HepG2 (cell line): ENCODE data around the gene CBL. TPM values are rescaled to one million over a fixed set of nuclear protein-coding genes. Genes with fewer than 3 reads are reported as not detected.

Source experiments
- ATAC-seq: fragments of 200-7000 bp; cut with Tn5 transposase; 3 replicates; pipeline ENCODE4 v1.9.1; 2020; ENCODE audit warnings: mild to moderate bottlenecking, moderate library complexity
- BruUV-seq: library from RNA; stranded (reverse); fragments of 400-500 nt; replicated peaks from 2 replicates; lab custom pipeline; 2021; lab: Mats Ljungman, UMichigan
- CTCF ChIA-PET: fragments of 300-600 bp; formaldehyde crosslinking; extraction: SDS; loops from one replicate; lab custom pipeline; 2021; ENCODE audit warnings: low total read pairs, inconsistent platforms, low intra/inter-chr PET ratio; lab: Yijun Ruan, JAX
- POLR2A ChIA-PET: fragments of 350-600 bp; sonication (Branson Sonifier 250); formaldehyde crosslinking; loops from one replicate; lab custom pipeline; 2020; ENCODE audit warnings: antibody characterized with exemption, inconsistent platforms; lab: Yijun Ruan, JAX
- DNase-seq: peaks from one replicate; pipeline ENCODE4 v3.0.0-alpha.2; 2015; ENCODE audit warnings: low spot score
- FAIRE-seq: peaks from 3 replicates; lab custom pipeline; 2011; peaks lifted over from hg19 to GRCh38; lab: Jason Lieb, UNC
- H2AFZ ChIP-seq: one replicate; pipeline ENCODE4 v1.6.1; 2011; ENCODE audit warnings: low read length, inconsistent platforms
- H3K27ac ChIP-seq: fragments of 300-600 bp; 3 replicates; pipeline ENCODE4 v1.8.0; 2011; ENCODE audit warnings: mixed run types, mild to moderate bottlenecking, mixed read lengths, low read length, inconsistent platforms; ENCODE audit not compliant: insufficient read depth; ENCODE audit errors: extremely low read length
- H3K27me3 ChIP-seq, 2 experiments: fragments of 200-600 bp in 1 of 2; 2 replicates in 1 of 2; 3 replicates in 1 of 2; pipeline versions ENCODE4 v1.6.0 to v1.8.0; 2011; ENCODE audit warnings: low read length in 2 of 2, mild to moderate bottlenecking in 2 of 2, moderate library complexity in 2 of 2, inconsistent platforms in 1 of 2; ENCODE audit not compliant: insufficient read depth in 2 of 2, control insufficient read depth in 1 of 2
- H3K36me3 ChIP-seq, 2 experiments: fragments of 200-600 bp in 1 of 2; replicated peaks in 1 of 2; 2 replicates in 1 of 2; 3 replicates in 1 of 2; pipeline versions ENCODE4 v1.5.1 to v1.8.0; 2011; ENCODE audit warnings: low read length in 2 of 2, inconsistent platforms in 1 of 2; ENCODE audit not compliant: insufficient read depth in 2 of 2, control insufficient read depth in 1 of 2
- H3K4me1 ChIP-seq: 2 replicates; pipeline ENCODE4 v1.5.1; 2012; ENCODE audit warnings: low read length, inconsistent platforms; ENCODE audit not compliant: insufficient read depth
- H3K4me2 ChIP-seq: 2 replicates; pipeline ENCODE4 v1.6.0; 2011; ENCODE audit warnings: low read depth, low read length, inconsistent platforms
- H3K4me3 ChIP-seq, 3 experiments: fragments of 200-600 bp in 1 of 3; sonication (generic), shearing (Covaris generic) in 1 of 3; replicated peaks in 1 of 3; 2 replicates each; pipeline ENCODE4 v1.5.1; 2011 to 2016; ENCODE audit warnings: low read length in 3 of 3, inconsistent platforms in 2 of 3, low read depth in 2 of 3, mild to moderate bottlenecking in 2 of 3, control low read depth in 1 of 3, mixed read lengths in 1 of 3; ENCODE audit not compliant: insufficient read depth in 1 of 3
- H3K79me2 ChIP-seq: one replicate; pipeline ENCODE4 v1.6.1; 2011; ENCODE audit warnings: low read length, inconsistent platforms; ENCODE audit not compliant: insufficient read depth
- H3K9ac ChIP-seq: 2 replicates; pipeline ENCODE4 v1.6.0; 2011; ENCODE audit warnings: mild to moderate bottlenecking, low read depth, low read length, inconsistent platforms; ENCODE audit not compliant: insufficient read depth
- H3K9me3 ChIP-seq: 2 replicates; pipeline ENCODE4 v1.5.1; 2012; ENCODE audit warnings: mild to moderate bottlenecking, low read length
- H4K20me1 ChIP-seq: 2 replicates; pipeline ENCODE4 v1.6.0; 2011; ENCODE audit warnings: inconsistent platforms, mild to moderate bottlenecking, low read length, moderate library complexity; ENCODE audit not compliant: insufficient read depth
- ARID4A ChIP-seq: sonication (generic); formaldehyde crosslinking; IDR thresholded peaks from 2 replicates; pipeline ENCODE4 v1.5.0; 2020; ENCODE audit warnings: mild to moderate bottlenecking, missing genetic modification reagents, borderline replicate concordance
- CBX1 ChIP-seq: IDR thresholded peaks from one replicate; pipeline ENCODE4 v1.6.1; 2016; ENCODE audit warnings: antibody characterized with exemption, low read depth
- ERF ChIP-seq: IDR thresholded peaks from 2 replicates; pipeline ENCODE4 v1.6.1; 2018; ENCODE audit warnings: missing biosample characterization, missing genetic modification reagents
- ETV6 ChIP-seq: sonication (generic); formaldehyde crosslinking; conservative IDR thresholded peaks from 2 replicates; pipeline ENCODE4 v1.4.0; 2020; ENCODE audit warnings: missing genetic modification reagents
- FLYWCH1 ChIP-seq: sonication (generic); formaldehyde crosslinking; IDR thresholded peaks from 2 replicates; pipeline ENCODE4 v1.8.1; 2023; ENCODE audit warnings: mild to moderate bottlenecking, missing genetic modification reagents
- POLR2AphosphoS5 ChIP-seq: IDR thresholded peaks from 2 replicates; pipeline ENCODE4 v1.6.1; 2012; ENCODE audit warnings: low read depth, low read length
- TBL1XR1 ChIP-seq: fragments of 150-350 bp; IDR thresholded peaks from 2 replicates; pipeline ENCODE4 v1.6.1; 2014; ENCODE audit warnings: borderline replicate concordance, low read length; ENCODE audit not compliant: partially characterized antibody
- THAP9 ChIP-seq: sonication (generic); formaldehyde crosslinking; IDR thresholded peaks from 2 replicates; pipeline ENCODE4; 2020; ENCODE audit warnings: missing genetic modification reagents, mild to moderate bottlenecking, borderline replicate concordance
- TOE1 ChIP-seq: sonication (generic); formaldehyde crosslinking; IDR thresholded peaks from 2 replicates; pipeline ENCODE4 v1.4.0; 2020; ENCODE audit warnings: mild to moderate bottlenecking, missing genetic modification reagents
- ZGPAT ChIP-seq: IDR thresholded peaks from 2 replicates; pipeline ENCODE4 v1.6.1; 2016; ENCODE audit warnings: mild to moderate bottlenecking
- ZNF124 ChIP-seq: sonication (generic); formaldehyde crosslinking; IDR thresholded peaks from 2 replicates; pipeline ENCODE4 v1.4.0; 2020; ENCODE audit warnings: missing genetic modification reagents
- ZNF549 ChIP-seq: sonication (generic); formaldehyde crosslinking; IDR thresholded peaks from 2 replicates; pipeline ENCODE4 v1.5.0; 2020; ENCODE audit warnings: missing genetic modification reagents
- ZNF616 ChIP-seq: sonication (generic); formaldehyde crosslinking; IDR thresholded peaks from 2 replicates; pipeline ENCODE4 v1.5.0; 2020; ENCODE audit warnings: low read depth, mild to moderate bottlenecking, missing genetic modification reagents
- ZNF788 ChIP-seq: sonication (generic); formaldehyde crosslinking; IDR thresholded peaks from 2 replicates; pipeline ENCODE4 v1.5.0; 2020; ENCODE audit warnings: mild to moderate bottlenecking, missing genetic modification reagents, borderline replicate concordance
- ZNF878 ChIP-seq: sonication (generic); formaldehyde crosslinking; IDR thresholded peaks from 2 replicates; pipeline ENCODE4 v1.8.1; 2023; ENCODE audit warnings: mild to moderate bottlenecking, missing genetic modification reagents, moderate library complexity
- ZSCAN25 ChIP-seq: sonication (generic); formaldehyde crosslinking; IDR thresholded peaks from 2 replicates; pipeline ENCODE4 v1.8.0; 2022; ENCODE audit warnings: mild to moderate bottlenecking, missing genetic modification reagents
- WGBS: methylation state at CpG from one replicate; pipeline ENCODE4 v1.1.6; 2017; ENCODE audit warnings: low lambda C conversion rate; 5-methylcytosine and 5-hydroxymethylcytosine counted together
- in situ Hi-C: cut with HindIII; loops from 2 replicates; pipeline ENCODE4 v1.10.0; 2017; ENCODE audit warnings: low pct_unique_long_range_greater_than_20kb; ENCODE audit not compliant: extremely low pct_ligation_motif_present
- intact Hi-C: fragments of 100-400 bp; cut with micrococcal nuclease; formaldehyde crosslinking; loops from one replicate; pipeline ENCODE4 v1.10.0; 2022; ENCODE audit not compliant: unreplicated experiment
- polyA plus RNA-seq, 8 experiments: library from polyadenylated mRNA; depleted of rRNA in 3 of 8; stranded (reverse) in 7 of 8; unstranded in 1 of 8; fragments of >200 nt; fragmentation: Illumina TruSeq in 4 of 8; extraction: Trizol in 4 of 8; gene quantifications; 2 replicates each; pipeline versions ENCODE4 v1.2.1 to v1.2.3, GENCODE V29; 2011 to 2016; ENCODE audit warnings: low read depth in 4 of 8, missing spikeins in 1 of 8, mixed read lengths in 1 of 8; ENCODE audit not compliant: insufficient read depth in 1 of 8
- total RNA-seq, 5 experiments: library from RNA; depleted of rRNA; stranded (reverse); fragments of >200 nt; fragmentation: Illumina TruSeq; extraction: Trizol; gene quantifications; 2 replicates each; pipeline ENCODE4 v1.2.3, GENCODE V29; 2016; ENCODE audit warnings: low read depth in 1 of 5

The CBL gene
- total and polyA plus RNA-seq, 2 of the 13 experiments (the other 11 are each of a cell fraction or from before 2014, with no cell fraction given) = 6.6 to 7.4 TPM

- TF ChIP-seq ARID4A = no peak
Measured at GRCh38 chr11:119251114-119251513, 45.0 kb downstream of the CBL start (continued).

- POLR2A ChIA-PET = no interaction called here
- ATAC-seq = no peak
- no peak overlapping the region for H3K27ac ChIP-seq
- DNase-seq = no peak
- H3K4me1 ChIP-seq = no peaks in the 10 kb centered on the region
- in situ Hi-C loops = no loop called here
- H3K9ac ChIP-seq = no peak overlapping the region
- H3K79me2 ChIP-seq = no peaks in the 10 kb centered on the region
- CTCF ChIA-PET = no interaction called here
- WGBS = 93% methylated on average over 5 of the region's 5 CpGs
- no peaks in the 10 kb centered on the region for H3K36me3 ChIP-seq
- no peak for FAIRE-seq
- TF ChIP-seq ZNF788 (CRISPR knock-in tag) = no peak
- no peak for TF ChIP-seq TBL1XR1
- no peak for TF ChIP-seq CBX1
- no peak for TF ChIP-seq POLR2AphosphoS5
- TF ChIP-seq ERF = no peak
- no peak for TF ChIP-seq TOE1
- TF ChIP-seq ZNF878 = no peak
- TF ChIP-seq ZNF616 = no peak
- no peak for TF ChIP-seq ZNF124
- TF ChIP-seq ZSCAN25 (CRISPR knock-in tag) = no peak
- no peak for TF ChIP-seq FLYWCH1 (CRISPR knock-in tag)
- no peak for TF ChIP-seq ZGPAT (CRISPR knock-in tag)
- no peak for TF ChIP-seq THAP9 (CRISPR knock-in tag)
- TF ChIP-seq ETV6 (CRISPR knock-in tag) = no peak
- no peak for TF ChIP-seq ZNF549 (CRISPR knock-in tag)
- TF ChIP-seq, all 625 proteins: peak for 0
- H3K4me3 ChIP-seq = no peak overlapping the region
- H4K20me1 ChIP-seq = no peaks in the 10 kb centered on the region
- no peaks in the 10 kb centered on the region for H3K27me3 ChIP-seq
- no TSS peak for BruUV-seq
- no peaks in the 10 kb centered on the region for H3K9me3 ChIP-seq
- H2AFZ ChIP-seq = no peak overlapping the region
- no peak overlapping the region for H3K4me2 ChIP-seq
- intact Hi-C loops = no loop called here
Measured at GRCh38 chr11:119254239-119254638, 48.1 kb downstream of the CBL start.
